Astrocyte of the spinal cord (primary cell): ENCODE results near the gene RGS12.
A peak's percentile ranks its signal among the peaks of the same experiment; 100 is the strongest.
"Not testable (repeated sequence)": the region's sequence is repeated elsewhere in the genome, so short reads cannot be mapped to it uniquely, and the experiment has no call there.

ENCODE experiments used
- DNase-seq: peaks from one replicate; pipeline ENCODE4 v3.0.0; 2011; ENCODE audit warnings: low read depth, low spot score
- H3K4me3 ChIP-seq: 2 replicates; pipeline ENCODE4 v1.5.1; 2011; ENCODE audit warnings: low read depth, mild to moderate bottlenecking, low read length, moderate library complexity
- in situ Hi-C: cut with HindIII; loops from 2 replicates; pipeline ENCODE4 v1.10.0; 2017; ENCODE audit warnings: low sequenced_read_pairs
- TF ChIP-seq, protein P1 (sequence below): IDR thresholded peaks from 2 replicates; pipeline ENCODE4 v1.5.1; 2012; ENCODE audit warnings: low read depth, mild to moderate bottlenecking, low read length, inconsistent platforms

RGS12 gene

GRCh38 chr4:3297066-3297859 is 4.4 kb downstream of the RGS12 start:
- H3K4me3 ChIP-seq = no peak overlapping the region
- no peak for DNase-seq
- TF ChIP-seq, protein P1, sequence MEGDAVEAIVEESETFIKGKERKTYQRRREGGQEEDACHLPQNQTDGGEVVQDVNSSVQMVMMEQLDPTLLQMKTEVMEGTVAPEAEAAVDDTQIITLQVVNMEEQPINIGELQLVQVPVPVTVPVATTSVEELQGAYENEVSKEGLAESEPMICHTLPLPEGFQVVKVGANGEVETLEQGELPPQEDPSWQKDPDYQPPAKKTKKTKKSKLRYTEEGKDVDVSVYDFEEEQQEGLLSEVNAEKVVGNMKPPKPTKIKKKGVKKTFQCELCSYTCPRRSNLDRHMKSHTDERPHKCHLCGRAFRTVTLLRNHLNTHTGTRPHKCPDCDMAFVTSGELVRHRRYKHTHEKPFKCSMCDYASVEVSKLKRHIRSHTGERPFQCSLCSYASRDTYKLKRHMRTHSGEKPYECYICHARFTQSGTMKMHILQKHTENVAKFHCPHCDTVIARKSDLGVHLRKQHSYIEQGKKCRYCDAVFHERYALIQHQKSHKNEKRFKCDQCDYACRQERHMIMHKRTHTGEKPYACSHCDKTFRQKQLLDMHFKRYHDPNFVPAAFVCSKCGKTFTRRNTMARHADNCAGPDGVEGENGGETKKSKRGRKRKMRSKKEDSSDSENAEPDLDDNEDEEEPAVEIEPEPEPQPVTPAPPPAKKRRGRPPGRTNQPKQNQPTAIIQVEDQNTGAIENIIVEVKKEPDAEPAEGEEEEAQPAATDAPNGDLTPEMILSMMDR = no peak
- in situ Hi-C loops = no loop called here

GRCh38 chr4:3299122-3299975 is 6.5 kb downstream of the RGS12 start:
- no peak for DNase-seq
- in situ Hi-C loops = no loop called here

DNA sequence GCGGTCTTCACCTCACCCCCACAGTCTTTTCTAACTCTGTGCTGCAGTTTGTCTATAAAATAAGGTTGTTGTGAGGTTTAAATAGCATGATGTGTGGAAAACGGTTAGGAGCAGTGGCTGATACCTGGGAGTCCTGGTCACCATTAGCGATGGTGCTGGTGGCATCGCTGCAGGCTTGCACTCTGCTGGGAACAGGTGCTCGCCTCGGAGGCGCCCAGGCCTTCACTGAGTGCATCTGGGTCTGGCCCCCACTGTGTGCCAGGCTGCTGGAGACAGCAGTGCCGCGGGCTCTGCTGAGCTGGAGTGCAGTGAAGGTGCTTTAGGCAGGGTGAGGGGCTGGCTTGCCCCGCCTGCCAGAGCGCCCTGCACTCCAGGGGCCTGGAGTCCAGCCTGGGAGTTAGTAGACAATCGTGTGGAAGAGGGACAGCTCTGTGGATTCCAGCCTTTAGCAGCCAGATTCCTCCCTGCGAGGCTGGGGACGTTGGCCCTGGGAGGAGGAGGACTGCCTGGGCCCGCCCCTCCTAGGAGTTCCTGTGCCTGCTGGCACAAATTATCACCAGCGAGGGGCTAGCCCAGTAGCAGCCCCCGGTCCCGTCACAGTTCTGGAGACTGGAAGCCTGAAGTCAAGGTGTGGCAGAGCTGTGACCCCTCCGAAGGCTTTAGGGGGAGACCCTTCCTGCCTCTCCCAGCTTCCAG is 7.3 kb downstream of the RGS12 start:
- H3K4me3 ChIP-seq = no peak overlapping the region
- in situ Hi-C loops = no loop called here
- DNase-seq = no peak
- TF ChIP-seq, protein P1 = no peak

More at GRCh38 chr4:3299122-3299975, 6.5 kb downstream of the RGS12 start:
- TF ChIP-seq, protein P1 = no peak
- H3K4me3 ChIP-seq = no peak overlapping the region

- in situ Hi-C loops, DNase-seq, H3K4me3 ChIP-seq: not testable (repeated sequence)
These were observed 8.1 kb downstream of the RGS12 start for GRCh38 chr4:3300882-3301281.

GRCh38 chr4:3301450-3302172 is 8.8 kb downstream of the RGS12 start:
- in situ Hi-C loops = no loop called here
- H3K4me3 ChIP-seq = no peak overlapping the region
- TF ChIP-seq, protein P1 = no peak
- DNase-seq = no peak

- peak; percentile 24 for DNase-seq
- no peak overlapping the region for H3K4me3 ChIP-seq
- in situ Hi-C loops = no loop called here
- TF ChIP-seq, protein P1 = no peak
These were observed 9.5 kb downstream of the RGS12 start for GRCh38 chr4:3302173-3302785.
